ENCODE data around the gene SLC1A2.

SLC1A2 gene

GRCh38 chr11:35265755-35266454, 153.5 kb downstream of the SLC1A2 start:
- no peaks in the 10 kb centered on the region for H3K27me3 ChIP-seq
- no peaks in the 10 kb centered on the region for H3K36me3 ChIP-seq
- no peaks in the 10 kb centered on the region for H3K4me1 ChIP-seq
- no peaks in the 10 kb centered on the region for H3K9me3 ChIP-seq
- no peak overlapping the region for H3K4me3 ChIP-seq (ENCODE audit: low read depth, low read length)
- no peak for TF ChIP-seq CTCF (IDR thresholded peaks at IDR 0.05; ENCODE audit: low read depth, low read length)
- no peak for DNase-seq

GRCh38 chr11:35262735-35263134, 156.6 kb downstream of the SLC1A2 start:
- Histone ChIP-seq H3K9me3 (no peaks in the 10 kb centered on the region), H3K27me3 (no peaks in the 10 kb centered on the region), H3K4me3 (ENCODE audit: low read depth, low read length) (no peak overlapping the region), H3K36me3 (no peaks in the 10 kb centered on the region), H3K4me1 (no peaks in the 10 kb centered on the region)
- TF ChIP-seq CTCF (IDR thresholded peaks at IDR 0.05; ENCODE audit: low read depth, low read length) = no peak
- no peak for DNase-seq

GRCh38 chr11:35262056-35262455, 157.3 kb downstream of the SLC1A2 start:
- TF ChIP-seq CTCF (IDR thresholded peaks at IDR 0.05; ENCODE audit: low read depth, low read length) = no peak
- H3K27me3 ChIP-seq = no peaks in the 10 kb centered on the region
- H3K4me1 ChIP-seq = no peaks in the 10 kb centered on the region
- DNase-seq = no peak
- H3K9me3 ChIP-seq = no peaks in the 10 kb centered on the region
- no peak overlapping the region for H3K4me3 ChIP-seq (ENCODE audit: low read depth, low read length)
- no peaks in the 10 kb centered on the region for H3K36me3 ChIP-seq

GRCh38 chr11:35261197-35261596, 158.2 kb downstream of the SLC1A2 start:
- TF ChIP-seq CTCF (IDR thresholded peaks at IDR 0.05; ENCODE audit: low read depth, low read length) = no peak
- Histone ChIP-seq H3K36me3 (no peaks in the 10 kb centered on the region), H3K9me3 (no peaks in the 10 kb centered on the region), H3K4me1 (no peaks in the 10 kb centered on the region), H3K4me3 (ENCODE audit: low read depth, low read length) (no peak overlapping the region), H3K27me3 (no peaks in the 10 kb centered on the region)
- DNase-seq = no peak

- H3K36me3 ChIP-seq = no peaks in the 10 kb centered on the region
- H3K9me3 ChIP-seq = no peaks in the 10 kb centered on the region
- H3K27me3 ChIP-seq = no peaks in the 10 kb centered on the region
- no peak overlapping the region for H3K4me3 ChIP-seq (ENCODE audit: low read depth, low read length)
- TF ChIP-seq CTCF (IDR thresholded peaks at IDR 0.05; ENCODE audit: low read depth, low read length) = no peak
- no peaks in the 10 kb centered on the region for H3K4me1 ChIP-seq
- DNase-seq = no peak
Observed at GRCh38 chr11:35260342-35260985, 158.9 kb downstream of the SLC1A2 start.

GRCh38 chr11:35259529-35259928, 159.8 kb downstream of the SLC1A2 start:
- H3K9me3 ChIP-seq = no peaks in the 10 kb centered on the region
- no peaks in the 10 kb centered on the region for H3K27me3 ChIP-seq
- H3K4me1 ChIP-seq = no peaks in the 10 kb centered on the region
- no peaks in the 10 kb centered on the region for H3K36me3 ChIP-seq
- no peak for DNase-seq
- H3K4me3 ChIP-seq (ENCODE audit: low read depth, low read length) = no peak overlapping the region
- no peak for TF ChIP-seq CTCF (IDR thresholded peaks at IDR 0.05; ENCODE audit: low read depth, low read length)
